Suprapubic skin (tissue), 3 donors: ENCODE measurements around the gene CHCT1.

Source experiments
- POLR2A ChIP-seq, 2 donors: fragments of 450-650 bp; IDR thresholded peaks; one replicate each; pipeline ENCODE4 v1.6.1; 2017; ENCODE audit warnings: antibody characterized with exemption in 2 of 2, mild to moderate bottlenecking in 2 of 2, moderate library complexity in 2 of 2
- TF ChIP-seq, protein P1 (sequence below), 2 donors: fragments of 200-600 bp in 1 of 2; fragments of 450-650 bp in 1 of 2; sonication (generic) in 1 of 2; IDR thresholded peaks; one replicate each; pipeline ENCODE4 v1.5.1; 2016 to 2019; ENCODE audit warnings: antibody characterized with exemption in 2 of 2, mild to moderate bottlenecking in 1 of 2, moderate library complexity in 1 of 2

DNA sequence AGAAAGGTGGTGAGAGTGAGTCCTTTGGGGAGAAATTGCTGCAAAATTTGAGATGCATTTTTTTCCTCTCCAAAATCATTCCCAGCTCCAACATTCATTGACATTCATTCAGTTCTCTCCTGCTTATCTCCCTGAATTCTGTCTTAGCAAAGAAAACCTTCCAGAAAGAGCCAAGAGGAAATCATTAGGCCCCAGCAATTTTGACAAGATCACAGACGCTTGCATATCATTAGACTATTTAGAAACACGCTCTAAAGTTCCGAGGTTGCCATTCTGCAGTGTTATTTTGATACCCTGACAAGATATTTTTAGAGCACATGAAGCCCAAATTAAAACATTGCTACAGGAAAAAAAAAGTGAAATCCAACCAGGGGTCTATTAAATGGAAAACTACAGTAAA lies 9.6 kb upstream of the CHCT1 start:
- no peak for TF ChIP-seq POLR2A (IDR thresholded peaks at IDR 0.05)
- TF ChIP-seq, protein P1, sequence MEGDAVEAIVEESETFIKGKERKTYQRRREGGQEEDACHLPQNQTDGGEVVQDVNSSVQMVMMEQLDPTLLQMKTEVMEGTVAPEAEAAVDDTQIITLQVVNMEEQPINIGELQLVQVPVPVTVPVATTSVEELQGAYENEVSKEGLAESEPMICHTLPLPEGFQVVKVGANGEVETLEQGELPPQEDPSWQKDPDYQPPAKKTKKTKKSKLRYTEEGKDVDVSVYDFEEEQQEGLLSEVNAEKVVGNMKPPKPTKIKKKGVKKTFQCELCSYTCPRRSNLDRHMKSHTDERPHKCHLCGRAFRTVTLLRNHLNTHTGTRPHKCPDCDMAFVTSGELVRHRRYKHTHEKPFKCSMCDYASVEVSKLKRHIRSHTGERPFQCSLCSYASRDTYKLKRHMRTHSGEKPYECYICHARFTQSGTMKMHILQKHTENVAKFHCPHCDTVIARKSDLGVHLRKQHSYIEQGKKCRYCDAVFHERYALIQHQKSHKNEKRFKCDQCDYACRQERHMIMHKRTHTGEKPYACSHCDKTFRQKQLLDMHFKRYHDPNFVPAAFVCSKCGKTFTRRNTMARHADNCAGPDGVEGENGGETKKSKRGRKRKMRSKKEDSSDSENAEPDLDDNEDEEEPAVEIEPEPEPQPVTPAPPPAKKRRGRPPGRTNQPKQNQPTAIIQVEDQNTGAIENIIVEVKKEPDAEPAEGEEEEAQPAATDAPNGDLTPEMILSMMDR (IDR thresholded peaks at IDR 0.05), result no peak
